Mesenchymal stem cell (in vitro differentiated cells and primary cell): ENCODE measurements around the gene SYNPO.

Experiments
- DNase-seq: peaks from one replicate; pipeline ENCODE4 v3.0.0-alpha.2; 2013
- H2AFZ ChIP-seq: one replicate; pipeline ENCODE4 v1.6.1; 2013; ENCODE audit warnings: low read depth, mild to moderate bottlenecking, control low read depth, inconsistent platforms, low read length, moderate library complexity
- H2AK5ac ChIP-seq: 2 replicates; pipeline ENCODE4 v1.6.1; 2013; ENCODE audit warnings: low read length, moderate library complexity, mild to moderate bottlenecking, inconsistent platforms; ENCODE audit not compliant: severe bottlenecking
- H2BK120ac ChIP-seq: one replicate; pipeline ENCODE4 v1.6.1; 2013; ENCODE audit warnings: low read depth, mild to moderate bottlenecking, inconsistent platforms, low read length, moderate library complexity
- H2BK12ac ChIP-seq, 2 experiments: one replicate each; pipeline ENCODE4 v1.6.1; 2013; ENCODE audit warnings: inconsistent platforms in 2 of 2, low read length in 2 of 2, mild to moderate bottlenecking in 2 of 2, moderate library complexity in 2 of 2, control low read depth in 1 of 2
- H2BK15ac ChIP-seq: one replicate; pipeline ENCODE4 v1.6.1; 2013; ENCODE audit warnings: mild to moderate bottlenecking, low read depth, inconsistent platforms; ENCODE audit not compliant: poor library complexity, severe bottlenecking
- H2BK5ac ChIP-seq: 2 replicates; pipeline ENCODE4 v1.6.1; 2013; ENCODE audit warnings: low read depth, mild to moderate bottlenecking, low read length, control low read depth, inconsistent platforms; ENCODE audit not compliant: poor library complexity, severe bottlenecking
- H3K14ac ChIP-seq, 2 experiments: one replicate each; pipeline ENCODE4 v1.6.1; 2013; ENCODE audit warnings: inconsistent platforms in 2 of 2, low read length in 2 of 2, control low read depth in 1 of 2, mild to moderate bottlenecking in 1 of 2, moderate library complexity in 1 of 2
- H3K18ac ChIP-seq, 2 experiments: one replicate each; pipeline ENCODE4 v1.6.1; 2013; ENCODE audit warnings: inconsistent platforms in 2 of 2, low read length in 2 of 2, control low read depth in 1 of 2, low read depth in 1 of 2, mild to moderate bottlenecking in 1 of 2
- H3K23ac ChIP-seq, 2 experiments: one replicate each; pipeline ENCODE4 v1.6.1; 2013; ENCODE audit warnings: inconsistent platforms in 2 of 2, low read length in 2 of 2, mild to moderate bottlenecking in 2 of 2, moderate library complexity in 2 of 2, control low read depth in 1 of 2
- H3K27ac ChIP-seq: 2 replicates; pipeline ENCODE4 v1.5.1; 2013; ENCODE audit warnings: mild to moderate bottlenecking, moderate library complexity, low read length, control low read depth, inconsistent platforms; ENCODE audit not compliant: poor library complexity, severe bottlenecking
- H3K27me3 ChIP-seq, 2 experiments: 2 replicates each; pipeline versions ENCODE4 v1.6.1 to v1.7.0; 2013; ENCODE audit warnings: low read length in 2 of 2, mild to moderate bottlenecking in 2 of 2, moderate library complexity in 2 of 2, control low read depth in 1 of 2, inconsistent platforms in 1 of 2; ENCODE audit not compliant: control insufficient read depth in 1 of 2, insufficient read depth in 1 of 2
- H3K36me3 ChIP-seq, 2 experiments: 2 replicates each; pipeline versions ENCODE4 v1.6.1 to v1.7.0; 2013; ENCODE audit warnings: low read length in 2 of 2, control low read depth in 1 of 2, inconsistent platforms in 1 of 2, low read depth in 1 of 2, mild to moderate bottlenecking in 1 of 2; ENCODE audit not compliant: insufficient read depth in 2 of 2, control insufficient read depth in 1 of 2
- H3K4ac ChIP-seq, 2 experiments: one replicate each; pipeline ENCODE4 v1.6.1; 2013; ENCODE audit warnings: inconsistent platforms in 2 of 2, low read length in 2 of 2, mild to moderate bottlenecking in 2 of 2, moderate library complexity in 2 of 2, control low read depth in 1 of 2, low read depth in 1 of 2
- H3K4me1 ChIP-seq: 2 replicates; pipeline ENCODE4 v1.6.1; 2013; ENCODE audit warnings: low read depth, low read length, control low read depth; ENCODE audit not compliant: control insufficient read depth, insufficient read depth
- H3K4me2 ChIP-seq: 2 replicates; pipeline ENCODE4 v1.6.1; 2013; ENCODE audit warnings: low read length, mild to moderate bottlenecking, inconsistent platforms; ENCODE audit not compliant: poor library complexity, severe bottlenecking
- H3K4me3 ChIP-seq, 2 experiments: 2 replicates each; pipeline versions ENCODE4 v1.5.1 to v1.7.0; 2013; ENCODE audit warnings: low read length in 2 of 2, mild to moderate bottlenecking in 2 of 2, control low read depth in 1 of 2, low read depth in 1 of 2; ENCODE audit not compliant: insufficient read depth in 1 of 2
- H3K79me1 ChIP-seq: replicated peaks from 2 replicates; pipeline ENCODE4 v1.6.1; 2013; ENCODE audit warnings: mild to moderate bottlenecking, control low read depth, low read length, inconsistent platforms; ENCODE audit not compliant: poor library complexity, severe bottlenecking
- H3K9ac ChIP-seq: 2 replicates; pipeline ENCODE4 v1.7.0; 2013; ENCODE audit warnings: mild to moderate bottlenecking, low read length, moderate library complexity
- H3K9me3 ChIP-seq: 2 replicates; pipeline ENCODE4 v1.7.0; 2013; ENCODE audit warnings: mild to moderate bottlenecking, low read length; ENCODE audit not compliant: control insufficient read depth
- H4K8ac ChIP-seq: one replicate; pipeline ENCODE4 v1.6.1; 2013; ENCODE audit warnings: inconsistent platforms, mild to moderate bottlenecking, low read length, moderate library complexity
- H4K91ac ChIP-seq: one replicate; pipeline ENCODE4 v1.6.1; 2013; ENCODE audit warnings: mild to moderate bottlenecking, low read length, inconsistent platforms
- WGBS: methylation state at CpG from one replicate; pipeline ENCODE4 v1.1.7; 2013; ENCODE audit warnings: mixed read lengths; 5-methylcytosine and 5-hydroxymethylcytosine counted together

Gene SYNPO

DNA sequence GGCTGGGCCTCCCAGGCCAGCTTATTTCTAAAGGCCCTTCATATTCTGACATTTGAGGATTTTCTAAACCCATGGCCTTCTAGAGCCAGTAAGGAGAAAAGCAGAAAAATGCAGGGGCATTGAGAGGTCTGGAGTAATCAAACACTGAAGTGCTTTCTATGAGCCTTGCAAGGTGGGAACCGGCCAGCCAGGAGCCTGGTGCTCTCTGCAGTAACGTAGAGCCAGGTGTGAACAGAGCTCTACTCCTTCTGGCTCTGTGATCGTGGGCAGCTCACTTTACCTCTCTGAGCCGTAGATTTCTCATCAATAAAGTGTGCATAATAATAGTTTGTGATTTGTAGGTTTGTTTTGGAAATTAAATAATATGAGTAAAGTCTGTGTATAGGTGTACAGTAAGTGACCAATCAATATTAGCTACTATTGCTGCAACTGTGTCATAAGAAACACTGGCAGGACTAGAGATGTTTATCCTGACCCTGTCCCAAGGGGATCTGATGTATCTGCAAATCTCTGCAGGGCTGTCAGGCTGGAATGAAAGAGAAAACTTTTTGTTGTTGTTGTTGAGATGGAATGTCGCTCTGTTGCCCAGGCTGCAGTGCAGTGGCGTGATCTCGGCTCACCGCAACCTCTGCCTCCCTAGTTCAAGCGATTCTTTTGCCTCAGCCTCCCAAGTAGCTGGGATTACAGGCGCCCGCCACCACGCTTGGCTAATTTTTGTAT lies 2.7 kb downstream of the SYNPO start:
- Histone ChIP-seq H3K27ac (peak overlapping the region; percentile 71), H2AK5ac (peak overlapping the region; percentile 80), H3K27me3 (no peaks in the 10 kb centered on the region), H3K4me1 (peaks cover 54% of the 10 kb centered on the region), H3K9ac (no peak overlapping the region), H2BK15ac (no peak overlapping the region), H3K79me1 (peaks cover 2% of the 10 kb centered on the region), H3K23ac (no peak overlapping the region), H3K36me3 (peaks cover 0 to 5% of the 10 kb centered on the region in 2 experiments), H3K9me3 (no peaks in the 10 kb centered on the region), H2BK120ac (peak overlapping the region; percentile 96), H3K14ac (no peak overlapping the region), H2AFZ (no peak overlapping the region), H2BK12ac (peak overlapping the region in 1 of 2 experiments; percentile 21), H3K18ac (peak overlapping the region in 1 of 2 experiments; percentile 87), H4K91ac (peak overlapping the region; percentile 56), H3K4me3 (no peak overlapping the region), H3K4me2 (no peak overlapping the region), H2BK5ac (no peak overlapping the region), H3K4ac (no peak overlapping the region), H4K8ac (no peak overlapping the region)
- DNase-seq = peak; percentile 63
- 80% methylated on average over 9 of the region's 12 CpGs for WGBS

DNA sequence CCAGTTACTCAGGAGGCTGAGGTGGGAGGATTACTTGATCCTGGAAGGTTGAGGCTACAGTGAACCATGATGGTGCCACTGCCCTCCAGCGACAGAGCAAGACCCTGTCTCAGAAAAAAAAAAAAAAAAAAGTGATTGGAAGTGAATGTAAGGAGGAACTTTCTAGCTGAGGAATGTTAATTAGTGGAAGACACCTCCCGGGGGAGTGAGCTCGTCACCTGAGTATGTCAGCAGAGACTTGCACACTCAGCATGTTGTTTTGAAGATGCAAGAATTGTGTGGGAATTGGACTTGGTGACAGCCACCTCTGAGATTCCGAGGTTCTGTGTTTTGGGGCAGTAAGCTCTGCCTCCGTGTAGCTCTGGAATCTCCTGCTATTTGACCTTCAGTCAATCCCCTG lies 3.6 kb downstream of the SYNPO start:
- peak overlapping the region; percentile 61 to 62 for H3K4ac ChIP-seq
- no peak overlapping the region for H3K27ac ChIP-seq
- no peak overlapping the region for H3K9ac ChIP-seq
- H3K4me3 ChIP-seq = no peak overlapping the region
- no peak overlapping the region for H2AFZ ChIP-seq
- H2BK15ac ChIP-seq = peak overlapping the region; percentile 66
- peaks cover 48% of the 10 kb centered on the region for H3K4me1 ChIP-seq
- no peak overlapping the region for H3K14ac ChIP-seq
- H2BK120ac ChIP-seq = no peak overlapping the region
- H3K27me3 ChIP-seq = no peaks in the 10 kb centered on the region
- no peaks in the 10 kb centered on the region for H3K9me3 ChIP-seq
- H3K18ac ChIP-seq = peak overlapping the region; percentile 24 to 34
- no peak overlapping the region for H3K23ac ChIP-seq
- H2BK5ac ChIP-seq = no peak overlapping the region
- DNase-seq = no peak
- H4K91ac ChIP-seq = peak overlapping the region; percentile 76
- H3K36me3 ChIP-seq = peaks cover 6 to 14% of the 10 kb centered on the region in 2 experiments
- no peak overlapping the region for H3K4me2 ChIP-seq
- peak overlapping the region; percentile 66 for H4K8ac ChIP-seq
- 50% methylated on average over 5 of the region's 5 CpGs for WGBS
- peak overlapping the region; percentile 34 to 90 for H2BK12ac ChIP-seq
- H3K79me1 ChIP-seq = peaks cover 4% of the 10 kb centered on the region
- H2AK5ac ChIP-seq = peak overlapping the region; percentile 90

DNA sequence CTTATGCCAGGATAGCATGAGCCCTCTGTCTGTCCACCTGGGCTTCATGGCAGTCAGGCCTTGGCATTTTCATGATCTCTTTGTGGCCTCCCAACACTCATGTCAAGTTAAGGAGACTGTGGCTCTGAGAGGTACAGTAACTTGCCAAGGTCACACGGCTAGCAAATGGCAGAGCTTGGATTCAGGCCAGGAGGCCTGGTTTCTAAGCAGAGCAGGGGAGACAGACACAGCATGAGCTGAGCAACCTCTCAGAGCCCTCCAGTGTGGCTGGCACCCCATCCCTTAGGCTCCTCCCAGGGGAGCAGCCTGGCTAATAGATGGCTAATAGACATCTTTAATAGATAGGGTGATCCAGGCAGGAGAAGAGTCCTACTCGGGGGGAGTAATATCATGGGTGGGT lies 4.1 kb downstream of the SYNPO start:
- no peak overlapping the region for H3K23ac ChIP-seq
- no peaks in the 10 kb centered on the region for H3K27me3 ChIP-seq
- peaks cover 44% of the 10 kb centered on the region for H3K4me1 ChIP-seq
- no peak overlapping the region for H2BK5ac ChIP-seq
- no peak overlapping the region for H3K4me2 ChIP-seq
- H4K8ac ChIP-seq = peak overlapping the region; percentile 66
- peak overlapping the region; percentile 24 to 34 for H3K18ac ChIP-seq
- peak overlapping the region; percentile 90 for H2AK5ac ChIP-seq
- WGBS = 71% methylated on average over 2 of the region's 2 CpGs
- peak overlapping the region; percentile 90 to 95 for H2BK12ac ChIP-seq
- peak overlapping the region; percentile 76 for H4K91ac ChIP-seq
- peak overlapping the region; percentile 61 to 62 for H3K4ac ChIP-seq
- H2BK15ac ChIP-seq = peak overlapping the region; percentile 66
- H2BK120ac ChIP-seq = no peak overlapping the region
- H3K79me1 ChIP-seq = peaks cover 4% of the 10 kb centered on the region
- no peak overlapping the region for H3K9ac ChIP-seq
- H3K36me3 ChIP-seq = peaks cover 6 to 19% of the 10 kb centered on the region in 2 experiments
- no peaks in the 10 kb centered on the region for H3K9me3 ChIP-seq
- no peak overlapping the region for H2AFZ ChIP-seq
- DNase-seq = peak; percentile 45
- peak overlapping the region; percentile 28 for H3K27ac ChIP-seq
- H3K14ac ChIP-seq = no peak overlapping the region
- no peak overlapping the region for H3K4me3 ChIP-seq

DNA sequence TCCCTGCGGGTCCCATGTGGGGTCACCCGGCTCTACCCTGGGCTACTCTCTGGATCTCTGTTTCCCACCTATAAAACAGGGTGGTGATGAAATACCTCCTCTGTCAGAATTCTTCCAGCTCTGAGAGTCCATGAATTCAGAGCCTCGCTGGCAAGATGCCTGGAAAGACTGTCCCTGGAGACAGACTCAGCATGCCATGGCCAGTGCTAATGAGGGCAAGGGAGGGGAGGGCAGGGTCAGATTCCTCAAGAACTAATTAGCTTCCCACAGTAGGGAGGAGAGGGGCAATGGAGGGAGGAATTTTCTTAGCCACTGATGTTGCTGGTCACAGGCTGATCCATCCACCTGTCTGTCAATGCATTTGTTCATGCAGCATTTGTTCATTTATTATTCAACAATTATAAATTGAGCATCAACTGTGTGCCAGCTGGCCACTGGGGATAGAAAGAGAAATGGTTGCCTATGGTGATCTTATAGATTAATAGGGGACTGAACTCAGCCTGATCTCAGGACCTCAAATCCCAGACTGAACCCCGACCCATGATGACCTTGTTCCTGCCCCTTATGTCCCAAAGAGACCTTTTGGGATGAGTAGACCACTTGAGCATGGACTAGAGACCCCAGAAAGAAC lies 4.7 kb downstream of the SYNPO start:
- H3K4me1 ChIP-seq = peaks cover 39% of the 10 kb centered on the region
- H4K91ac ChIP-seq = no peak overlapping the region
- no peak overlapping the region for H2BK5ac ChIP-seq
- no peak overlapping the region for H4K8ac ChIP-seq
- DNase-seq = peak; percentile 87
- H2BK15ac ChIP-seq = peak overlapping the region; percentile 77
- peak overlapping the region; percentile 28 for H3K27ac ChIP-seq
- peak overlapping the region; percentile 13 to 40 for H3K4ac ChIP-seq
- H3K9me3 ChIP-seq = no peaks in the 10 kb centered on the region
- no peak overlapping the region for H3K4me2 ChIP-seq
- H2BK120ac ChIP-seq = peak overlapping the region; percentile 27
- no peak overlapping the region for H3K9ac ChIP-seq
- H3K23ac ChIP-seq = no peak overlapping the region
- H3K36me3 ChIP-seq = peaks cover 6 to 26% of the 10 kb centered on the region in 2 experiments
- peak overlapping the region in 1 of 2 experiments; percentile 90 for H2BK12ac ChIP-seq
- peak overlapping the region; percentile 90 for H2AK5ac ChIP-seq
- WGBS = 56% methylated on average over 3 of the region's 4 CpGs
- peak overlapping the region; percentile 3 to 34 for H3K18ac ChIP-seq
- H3K79me1 ChIP-seq = peaks cover 6% of the 10 kb centered on the region
- no peak overlapping the region for H3K4me3 ChIP-seq
- no peaks in the 10 kb centered on the region for H3K27me3 ChIP-seq
- no peak overlapping the region for H3K14ac ChIP-seq
- H2AFZ ChIP-seq = no peak overlapping the region
